Endothelial cell of hepatic sinusoid (primary cell): ENCODE results near the gene TSHZ2.
"Not testable (repeated sequence)": the region's sequence is repeated elsewhere in the genome, so short reads cannot be mapped to it uniquely, and the experiment has no call there.

Experiments used
- in situ Hi-C: cut with HindIII; loops from 2 replicates; pipeline ENCODE4 v1.10.0; 2017; ENCODE audit warnings: low sequenced_read_pairs

TSHZ2 gene

GRCh38 chr20:53298260-53298659 is 326.1 kb downstream of the TSHZ2 start:
- in situ Hi-C loops, result no loop called here

GRCh38 chr20:53298911-53299310 is 326.8 kb downstream of the TSHZ2 start:
- in situ Hi-C loops, result no loop called here

- in situ Hi-C loops, result no loop called here
Observed at GRCh38 chr20:53299831-53300230, 327.7 kb downstream of the TSHZ2 start.

- in situ Hi-C loops, result no loop called here
Observed at GRCh38 chr20:53301869-53302268, 329.7 kb downstream of the TSHZ2 start.

- in situ Hi-C loops, result no loop called here
Observed at GRCh38 chr20:53302695-53303412, 330.7 kb downstream of the TSHZ2 start.

GRCh38 chr20:53303413-53303760 is 331.2 kb downstream of the TSHZ2 start:
- in situ Hi-C loops, result no loop called here

GRCh38 chr20:53304146-53304545 is 332.0 kb downstream of the TSHZ2 start:
- in situ Hi-C loops, result no loop called here

GRCh38 chr20:53306192-53306805 is 334.1 kb downstream of the TSHZ2 start:
- in situ Hi-C loops, result no loop called here

- in situ Hi-C loops, result no loop called here
Observed at GRCh38 chr20:53307964-53308597, 335.9 kb downstream of the TSHZ2 start.

GRCh38 chr20:53309515-53309914 is 337.4 kb downstream of the TSHZ2 start:
- in situ Hi-C loops, result no loop called here

- in situ Hi-C loops, result no loop called here
Observed at GRCh38 chr20:53312957-53313356, 340.8 kb downstream of the TSHZ2 start.

- in situ Hi-C loops, result no loop called here
Observed at GRCh38 chr20:53316206-53316937, 344.2 kb downstream of the TSHZ2 start.

GRCh38 chr20:53319200-53319599 is 347.0 kb downstream of the TSHZ2 start:
- in situ Hi-C loops, result no loop called here

- in situ Hi-C loops, result no loop called here
Observed at GRCh38 chr20:53319716-53320115, 347.6 kb downstream of the TSHZ2 start.

- in situ Hi-C loops, result no loop called here
Observed at GRCh38 chr20:53320701-53321100, 348.5 kb downstream of the TSHZ2 start.

- in situ Hi-C loops, result no loop called here
Observed at GRCh38 chr20:53321596-53321995, 349.4 kb downstream of the TSHZ2 start.

- in situ Hi-C loops, result no loop called here
Observed at GRCh38 chr20:53322651-53323050, 350.5 kb downstream of the TSHZ2 start.

- in situ Hi-C loops, result not testable (repeated sequence)
Observed at GRCh38 chr20:53323460-53323859, 351.3 kb downstream of the TSHZ2 start.

- in situ Hi-C loops, result no loop called here
Observed at GRCh38 chr20:53324816-53325215, 352.7 kb downstream of the TSHZ2 start.

- in situ Hi-C loops, result no loop called here
Observed at GRCh38 chr20:53328961-53329360, 356.8 kb downstream of the TSHZ2 start.

- in situ Hi-C loops, result no loop called here
Observed at GRCh38 chr20:53329781-53330180, 357.6 kb downstream of the TSHZ2 start.
